Erythroblast (primary cell): ENCODE results near the gene SH2D4B.

Experiments
- GATA1 ChIP-seq: IDR thresholded peaks from 2 replicates; pipeline ENCODE4 v1.6.1; 2011; ENCODE audit warnings: low read depth, mild to moderate bottlenecking, control low read depth, low read length, moderate library complexity
- POLR2A ChIP-seq: IDR thresholded peaks from 2 replicates; pipeline ENCODE4 v1.6.1; 2011; ENCODE audit warnings: mild to moderate bottlenecking, low read length

DNA sequence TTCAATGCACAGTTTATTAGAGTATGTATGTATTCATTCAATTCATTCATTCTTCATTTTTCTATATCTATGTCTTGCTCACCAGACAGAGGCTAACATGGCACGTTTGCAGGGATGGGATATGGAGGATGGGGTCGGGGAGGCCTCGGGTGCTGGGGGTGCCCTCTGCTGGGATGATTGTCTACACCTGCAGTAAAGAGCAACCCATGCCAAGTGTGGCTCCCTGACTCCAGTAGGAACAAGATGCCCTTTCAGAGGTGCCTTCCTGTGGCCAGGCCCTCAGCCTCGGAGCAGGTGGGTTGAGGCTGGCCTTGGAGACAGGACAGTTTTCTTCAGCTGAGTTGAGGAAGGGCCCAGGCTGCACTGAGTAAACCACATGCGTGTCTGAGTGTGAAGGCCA, 157.2 kb downstream of the SH2D4B start:
- TF ChIP-seq POLR2A (no peak), GATA1 (no peak)
